ENCODE results near the gene EPHA4. TPM values are rescaled to one million over a fixed set of nuclear protein-coding genes. Genes with fewer than 3 reads are reported as not detected.

Gene EPHA4
- total RNA-seq, 4 donors from 2014 or later, result 38.9 to 98.9 (median 68.0) TPM

DNA sequence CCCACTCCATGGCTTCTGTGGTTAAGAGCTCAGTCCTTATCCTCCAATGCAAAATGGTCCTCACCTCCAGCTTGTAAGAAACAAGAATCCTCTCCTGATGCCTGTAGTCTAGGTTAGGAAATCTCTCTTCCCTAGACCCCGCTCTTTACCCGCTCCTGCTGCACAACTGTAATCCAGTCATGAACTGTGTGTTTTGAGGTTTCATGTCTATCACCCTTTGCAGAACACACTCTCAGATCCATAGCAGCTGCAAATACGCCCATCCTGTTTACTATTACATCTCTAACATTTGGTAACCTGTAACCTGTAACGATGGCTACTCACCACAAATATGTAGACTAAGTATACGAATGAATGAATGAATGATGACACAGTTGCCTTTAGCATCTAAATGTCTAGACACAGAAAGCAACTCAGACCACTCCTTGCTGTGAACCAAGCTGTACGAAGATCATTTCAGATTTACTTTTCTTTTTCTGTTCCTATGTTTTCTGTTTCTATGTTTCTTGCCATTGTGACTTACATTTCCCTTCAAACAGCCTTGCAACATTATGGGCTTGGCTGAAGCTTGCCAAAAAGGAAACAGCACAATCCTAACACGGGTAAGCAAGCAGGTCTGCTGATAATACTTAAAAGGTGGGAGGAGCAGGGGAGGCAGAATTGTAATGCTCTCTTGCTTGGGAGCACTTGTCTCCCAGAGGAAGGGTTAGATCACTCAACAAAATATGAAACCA is 53.7 kb downstream of the EPHA4 start:
- peaks cover 19 to 34% of the 10 kb centered on the region in 2 donors for H3K4me1 ChIP-seq
- WGBS, 2 donors, result 68 to 73% methylated on average over 7 of the region's 7 CpGs
- peak overlapping the region; percentile 21 to 55 (median 32) for H3K27ac ChIP-seq
- H3K9me3 ChIP-seq, result no peaks in the 10 kb centered on the region
- TF ChIP-seq, protein P1, sequence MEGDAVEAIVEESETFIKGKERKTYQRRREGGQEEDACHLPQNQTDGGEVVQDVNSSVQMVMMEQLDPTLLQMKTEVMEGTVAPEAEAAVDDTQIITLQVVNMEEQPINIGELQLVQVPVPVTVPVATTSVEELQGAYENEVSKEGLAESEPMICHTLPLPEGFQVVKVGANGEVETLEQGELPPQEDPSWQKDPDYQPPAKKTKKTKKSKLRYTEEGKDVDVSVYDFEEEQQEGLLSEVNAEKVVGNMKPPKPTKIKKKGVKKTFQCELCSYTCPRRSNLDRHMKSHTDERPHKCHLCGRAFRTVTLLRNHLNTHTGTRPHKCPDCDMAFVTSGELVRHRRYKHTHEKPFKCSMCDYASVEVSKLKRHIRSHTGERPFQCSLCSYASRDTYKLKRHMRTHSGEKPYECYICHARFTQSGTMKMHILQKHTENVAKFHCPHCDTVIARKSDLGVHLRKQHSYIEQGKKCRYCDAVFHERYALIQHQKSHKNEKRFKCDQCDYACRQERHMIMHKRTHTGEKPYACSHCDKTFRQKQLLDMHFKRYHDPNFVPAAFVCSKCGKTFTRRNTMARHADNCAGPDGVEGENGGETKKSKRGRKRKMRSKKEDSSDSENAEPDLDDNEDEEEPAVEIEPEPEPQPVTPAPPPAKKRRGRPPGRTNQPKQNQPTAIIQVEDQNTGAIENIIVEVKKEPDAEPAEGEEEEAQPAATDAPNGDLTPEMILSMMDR (IDR thresholded peaks at IDR 0.05), result no peak
- no peak for TF ChIP-seq POLR2A (IDR thresholded peaks at IDR 0.05)
- DNase-seq, result peak in 1 of 2 donors; percentile 18
- H3K27me3 ChIP-seq, result no peaks in the 10 kb centered on the region
- H3K4me3 ChIP-seq (replicated peaks in 1 of 3), result no peak overlapping the region
- no peaks in the 10 kb centered on the region for H3K36me3 ChIP-seq
- intact Hi-C loops (cut with DNase I), result no loop called here

DNA sequence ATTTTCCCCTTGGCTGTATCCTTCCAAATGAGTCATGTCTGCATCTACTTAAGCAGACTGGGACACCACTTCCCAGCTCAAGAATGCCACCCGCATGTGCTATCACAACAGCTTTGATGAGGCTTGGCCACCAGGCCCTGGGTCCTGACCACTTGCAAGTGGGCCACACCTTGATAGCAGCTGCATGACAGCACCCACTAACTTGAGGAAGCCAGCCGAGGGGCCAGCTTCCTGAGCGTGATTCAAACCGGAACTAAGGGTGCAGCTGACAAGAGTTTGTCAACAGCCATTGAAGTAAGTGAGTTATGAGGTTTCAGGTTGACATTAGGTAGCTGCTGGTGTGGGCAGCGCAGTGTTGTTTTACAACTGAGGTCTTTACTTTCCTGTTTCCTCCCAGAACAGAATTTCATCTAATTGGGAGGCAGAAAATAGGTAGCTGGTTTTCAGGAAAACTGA is 54.4 kb downstream of the EPHA4 start:
- peak overlapping the region; percentile 21 to 69 (median 55) for H3K27ac ChIP-seq
- TF ChIP-seq, protein P1 (IDR thresholded peaks at IDR 0.05), result no peak
- no peak for TF ChIP-seq POLR2A (IDR thresholded peaks at IDR 0.05)
- intact Hi-C loops (cut with DNase I), result no loop called here

DNA sequence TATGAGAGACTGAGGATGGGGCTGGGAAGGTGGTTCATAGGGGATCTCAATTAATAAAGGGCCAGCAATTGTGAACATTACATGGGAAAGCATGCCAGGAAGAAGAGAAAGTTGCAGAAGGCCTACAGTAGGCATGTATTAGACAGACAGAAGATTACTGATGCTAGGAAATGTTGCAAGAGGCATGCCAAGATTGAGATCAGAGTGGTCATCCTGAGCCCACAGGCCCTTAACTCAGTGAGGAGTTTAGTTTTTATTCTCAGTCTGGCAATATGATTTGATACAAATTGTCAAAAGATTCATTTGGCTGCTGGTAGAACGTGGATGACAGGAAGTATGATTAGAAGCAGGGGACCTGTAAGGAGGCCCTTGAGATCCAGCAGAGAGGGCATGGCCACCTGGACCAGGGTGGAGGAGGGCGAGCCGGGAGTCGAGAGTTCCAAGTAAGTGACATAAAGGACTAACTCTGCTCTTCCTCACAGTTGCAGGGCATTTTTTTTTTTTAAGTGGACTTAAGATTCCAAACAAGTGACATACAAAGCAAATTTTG is 54.9 kb downstream of the EPHA4 start:
- intact Hi-C loops (cut with DNase I), result no loop called here
- Histone ChIP-seq H3K9me3 (no peaks in the 10 kb centered on the region), H3K4me3 (replicated peaks in 1 of 3) (no peak overlapping the region), H3K36me3 (no peaks in the 10 kb centered on the region), H3K27me3 (no peaks in the 10 kb centered on the region), H3K27ac (peak overlapping the region in 2 of 3 donors; percentile 55 to 69), H3K4me1 (peaks cover 22 to 39% of the 10 kb centered on the region in 2 donors)
- TF ChIP-seq, protein P1 (IDR thresholded peaks at IDR 0.05), result no peak
- TF ChIP-seq POLR2A (IDR thresholded peaks at IDR 0.05), result no peak
- DNase-seq, result no peak
- 22 to 57% methylated on average over 4 of the region's 4 CpGs for WGBS, 2 donors

More for the DNA sequence above, 54.4 kb downstream of the EPHA4 start:
- H3K4me1 ChIP-seq, result peaks cover 21 to 36% of the 10 kb centered on the region in 2 donors
- peak; percentile 87 to 89 for DNase-seq
- no peaks in the 10 kb centered on the region for H3K9me3 ChIP-seq
- H3K27me3 ChIP-seq, result no peaks in the 10 kb centered on the region
- H3K4me3 ChIP-seq (replicated peaks in 1 of 3), result no peak overlapping the region
- H3K36me3 ChIP-seq, result no peaks in the 10 kb centered on the region
- WGBS, 2 donors, result 40 to 47% methylated on average over 5 of the region's 5 CpGs

DNA sequence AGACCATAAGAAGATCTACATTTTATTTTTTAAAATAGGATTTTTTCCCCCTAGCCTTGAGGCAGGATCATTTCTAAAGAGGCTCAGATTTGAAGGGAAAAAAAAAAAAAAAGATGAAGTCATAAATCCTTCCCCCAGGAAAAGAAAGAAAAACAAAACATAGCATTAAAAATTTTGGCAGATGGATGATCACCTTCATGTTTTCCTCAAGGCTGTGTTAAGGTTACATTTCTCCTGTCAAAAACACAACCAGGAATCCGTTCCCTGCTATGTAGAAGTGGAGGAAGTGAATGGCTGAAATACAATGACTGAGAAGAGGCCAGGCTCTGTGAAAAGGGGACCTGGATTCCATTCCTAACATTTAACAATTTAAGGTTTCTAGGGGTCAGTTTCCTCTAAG is 56.2 kb downstream of the EPHA4 start:
- TF ChIP-seq, protein P1 (IDR thresholded peaks at IDR 0.05), result no peak
- no peak for TF ChIP-seq POLR2A (IDR thresholded peaks at IDR 0.05)
- H3K9me3 ChIP-seq, result no peaks in the 10 kb centered on the region
- DNase-seq, result no peak
- WGBS, 2 donors, result 83 to 91% methylated on average over 1 of the region's 1 CpG
- H3K36me3 ChIP-seq, result no peaks in the 10 kb centered on the region
- no peak overlapping the region for H3K4me3 ChIP-seq (replicated peaks in 1 of 3)
- H3K27me3 ChIP-seq, result no peaks in the 10 kb centered on the region
- H3K4me1 ChIP-seq, result peaks cover 22 to 39% of the 10 kb centered on the region in 2 donors
- H3K27ac ChIP-seq, result no peak overlapping the region
- intact Hi-C loops (cut with DNase I), result no loop called here

All from thyroid gland (tissue), 4 donors.